ENCODE data around the gene DLG5.
A peak's percentile ranks its signal among the peaks of the same experiment; 100 is the strongest.

DLG5 gene

GRCh38 chr10:77959887-77960455 lies 33.4 kb upstream of the DLG5 start:
- in situ Hi-C loops (cut with HindIII; ENCODE audit: low pct_ligation_motif_present, low pct_unique_long_range_greater_than_20kb, low sequenced_read_pairs): no loop called here
- no peak for DNase-seq

GRCh38 chr10:77959384-77959783 lies 32.8 kb upstream of the DLG5 start:
- in situ Hi-C loops (cut with HindIII; ENCODE audit: low pct_ligation_motif_present, low pct_unique_long_range_greater_than_20kb, low sequenced_read_pairs): no loop called here
- no peak for DNase-seq

GRCh38 chr10:77955136-77955535 lies 28.6 kb upstream of the DLG5 start:
- in situ Hi-C loops (cut with HindIII; ENCODE audit: low pct_ligation_motif_present, low pct_unique_long_range_greater_than_20kb, low sequenced_read_pairs): no loop called here
- no peak for DNase-seq

- in situ Hi-C loops (cut with HindIII; ENCODE audit: low pct_ligation_motif_present, low pct_unique_long_range_greater_than_20kb, low sequenced_read_pairs): no loop called here
- peak; percentile 54 for DNase-seq
Measured at GRCh38 chr10:77949167-77949566, 22.6 kb upstream of the DLG5 start.

GRCh38 chr10:77946084-77946483 lies 19.5 kb upstream of the DLG5 start:
- peak; percentile 15 for DNase-seq
- in situ Hi-C loops (cut with HindIII; ENCODE audit: low pct_ligation_motif_present, low pct_unique_long_range_greater_than_20kb, low sequenced_read_pairs): no loop called here

- in situ Hi-C loops (cut with HindIII; ENCODE audit: low pct_ligation_motif_present, low pct_unique_long_range_greater_than_20kb, low sequenced_read_pairs): no loop called here
- DNase-seq: no peak
Measured at GRCh38 chr10:77944519-77944918, 18.0 kb upstream of the DLG5 start.

GRCh38 chr10:77943121-77943901 lies 16.8 kb upstream of the DLG5 start:
- in situ Hi-C loops (cut with HindIII; ENCODE audit: low pct_ligation_motif_present, low pct_unique_long_range_greater_than_20kb, low sequenced_read_pairs): no loop called here
- peak; percentile 85 for DNase-seq

- in situ Hi-C loops (cut with HindIII; ENCODE audit: low pct_ligation_motif_present, low pct_unique_long_range_greater_than_20kb, low sequenced_read_pairs): no loop called here
Measured at GRCh38 chr10:77941790-77942189, 15.2 kb upstream of the DLG5 start.

GRCh38 chr10:77940627-77941026 lies 14.1 kb upstream of the DLG5 start:
- in situ Hi-C loops (cut with HindIII; ENCODE audit: low pct_ligation_motif_present, low pct_unique_long_range_greater_than_20kb, low sequenced_read_pairs): no loop called here

More at GRCh38 chr10:77941790-77942189, 15.2 kb upstream of the DLG5 start:
- no peak for DNase-seq

GRCh38 chr10:77940225-77940624 lies 13.7 kb upstream of the DLG5 start:
- in situ Hi-C loops (cut with HindIII; ENCODE audit: low pct_ligation_motif_present, low pct_unique_long_range_greater_than_20kb, low sequenced_read_pairs): no loop called here
- DNase-seq: no peak

More at GRCh38 chr10:77940627-77941026, 14.1 kb upstream of the DLG5 start:
- DNase-seq: no peak

- in situ Hi-C loops (cut with HindIII; ENCODE audit: low pct_ligation_motif_present, low pct_unique_long_range_greater_than_20kb, low sequenced_read_pairs): no loop called here
- DNase-seq: no peak
Measured at GRCh38 chr10:77939561-77940001, 13.0 kb upstream of the DLG5 start.

GRCh38 chr10:77936697-77937567 lies 10.4 kb upstream of the DLG5 start:
- no peak for DNase-seq
- in situ Hi-C loops (cut with HindIII; ENCODE audit: low pct_ligation_motif_present, low pct_unique_long_range_greater_than_20kb, low sequenced_read_pairs): no loop called here

- no peak for DNase-seq
- in situ Hi-C loops (cut with HindIII; ENCODE audit: low pct_ligation_motif_present, low pct_unique_long_range_greater_than_20kb, low sequenced_read_pairs): no loop called here
Measured at GRCh38 chr10:77932016-77932715, 5.6 kb upstream of the DLG5 start.

GRCh38 chr10:77927402-77928246 lies 1.1 kb upstream of the DLG5 start:
- in situ Hi-C loops (cut with HindIII; ENCODE audit: low pct_ligation_motif_present, low pct_unique_long_range_greater_than_20kb, low sequenced_read_pairs): no loop called here
- DNase-seq: no peak

- in situ Hi-C loops (cut with HindIII; ENCODE audit: low pct_ligation_motif_present, low pct_unique_long_range_greater_than_20kb, low sequenced_read_pairs): no loop called here
- DNase-seq: peak; percentile 43
Measured at GRCh38 chr10:77925795-77926565, 575 bp downstream of the DLG5 start.

GRCh38 chr10:77925410-77925794 lies 1.2 kb downstream of the DLG5 start:
- DNase-seq: peak; percentile 35
- in situ Hi-C loops (cut with HindIII; ENCODE audit: low pct_ligation_motif_present, low pct_unique_long_range_greater_than_20kb, low sequenced_read_pairs): no loop called here

GRCh38 chr10:77922566-77923179 lies 3.9 kb downstream of the DLG5 start:
- no peak for DNase-seq
- in situ Hi-C loops (cut with HindIII; ENCODE audit: low pct_ligation_motif_present, low pct_unique_long_range_greater_than_20kb, low sequenced_read_pairs): no loop called here

Measured in ACHN (cell line).